Left colon (tissue), 2 donors: ENCODE measurements around the gene LPP. TPM values are rescaled to one million over a fixed set of nuclear protein-coding genes. Genes with fewer than 3 reads are reported as not detected.

ENCODE experiments used
- ATAC-seq: fragments of 200-7000 bp; cut with Tn5 transposase; one replicate; pipeline ENCODE4 v1.9.1; 2020; ENCODE audit warnings: mild to moderate bottlenecking, moderate library complexity
- DNase-seq, 2 donors: peaks; one replicate each; pipeline ENCODE4 v3.0.0-alpha.2; 2020
- intact Hi-C, 2 donors: fragments of 100-400 bp; cut with DNase I in 1 of 2; cut with micrococcal nuclease in 1 of 2; formaldehyde crosslinking; loops; one replicate each; pipeline versions ENCODE4 v1.11.2 to v1.14.0; 2022; cut with DNase I, micrococcal nuclease
- total RNA-seq, 2 donors: library from RNA; stranded (reverse); fragmentation: NEBNext Ultra II Directional; extraction: Animal tissue kit (Norgen Biotek cat#: 25700); gene quantifications; one replicate each; pipeline ENCODE4 v1.2.1, GENCODE V29; 2021
- donor health status: DM: no; HTN: no; CAD: no.
- donor health status: DM: yes; HTN: yes; CAD: no.

The LPP gene
- total RNA-seq, 2 donors from 2014 or later = 228 to 258 TPM

GRCh38 chr3:188184160-188184559 is 30.2 kb downstream of the LPP start:
- DNase-seq (no peak), ATAC-seq (no peak)
- intact Hi-C loops = no loop called here

GRCh38 chr3:188184649-188185048 is 30.7 kb downstream of the LPP start:
- DNase-seq = no peak
- intact Hi-C loops = no loop called here

GRCh38 chr3:188185717-188186251 is 31.8 kb downstream of the LPP start:
- ATAC-seq (peak; percentile 88), DNase-seq (peak in 1 of 2 donors; percentile 52)
- intact Hi-C loops = no loop called here

More at GRCh38 chr3:188184649-188185048, 30.7 kb downstream of the LPP start:
- peak; percentile 10 for ATAC-seq

DNA sequence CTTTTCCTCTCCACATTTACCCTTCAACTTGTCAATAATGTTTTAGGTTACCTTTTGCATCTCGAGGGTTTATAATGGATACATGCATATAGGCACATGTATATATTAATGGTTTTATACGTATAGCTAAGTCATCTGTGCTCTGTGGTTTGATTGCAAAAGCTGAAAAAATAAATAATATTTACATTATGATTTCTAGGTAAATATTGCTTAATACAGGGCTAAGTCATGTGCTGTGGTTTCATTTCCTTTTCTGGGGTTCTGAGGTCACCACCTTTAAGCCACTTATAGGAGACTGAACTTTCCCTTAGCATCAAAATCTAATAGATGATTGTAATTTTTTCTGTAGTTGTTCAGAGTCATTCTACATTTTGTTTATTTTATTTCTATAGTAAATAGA is 33.1 kb downstream of the LPP start:
- DNase-seq (no peak), ATAC-seq (no peak)

DNA sequence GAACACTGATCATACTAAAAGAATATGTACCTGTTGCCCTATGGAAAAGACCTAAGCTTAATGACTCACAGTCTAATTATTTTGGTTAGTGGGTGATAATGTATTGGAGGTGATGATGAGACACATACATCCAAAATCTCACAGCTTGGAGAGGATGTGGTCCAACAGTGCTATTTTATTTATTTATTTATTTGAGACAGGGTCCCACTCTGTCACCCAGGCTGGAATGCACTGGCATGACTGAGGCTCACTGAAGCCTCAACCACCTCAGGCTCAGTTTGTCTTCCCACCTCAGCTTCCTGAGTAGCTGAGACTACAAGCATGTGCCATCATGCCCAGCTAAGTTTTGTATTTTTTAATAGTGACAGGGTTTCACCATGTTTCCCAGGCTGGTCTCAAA is 35.0 kb downstream of the LPP start:
- no peak for DNase-seq
- intact Hi-C loops = no loop called here
- ATAC-seq = no peak

More for the DNA sequence above, 33.1 kb downstream of the LPP start:
- intact Hi-C loops = no loop called here

GRCh38 chr3:188191460-188191859 is 37.5 kb downstream of the LPP start:
- no peak for ATAC-seq
- intact Hi-C loops = no loop called here

DNA sequence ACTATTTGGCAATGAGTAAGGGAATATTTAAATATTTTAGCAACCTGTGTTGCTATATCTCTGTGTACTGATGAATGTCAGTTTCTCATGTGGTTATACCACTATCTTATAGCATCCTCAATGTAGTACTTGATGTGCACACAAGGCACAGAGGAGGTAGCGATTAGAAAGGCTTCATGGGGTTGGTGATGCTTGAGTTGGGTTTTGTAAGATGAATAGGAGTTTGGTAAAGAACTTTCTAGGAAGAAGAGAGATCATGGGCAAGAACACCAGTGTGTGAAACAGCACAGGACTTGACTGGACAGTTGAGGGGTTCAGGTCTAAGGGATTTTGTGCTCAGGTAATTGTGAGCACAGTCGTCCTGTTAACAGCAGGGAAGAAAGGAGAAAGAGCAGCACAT is 38.1 kb downstream of the LPP start:
- intact Hi-C loops = no loop called here
- DNase-seq = no peak
- no peak for ATAC-seq

More at GRCh38 chr3:188191460-188191859, 37.5 kb downstream of the LPP start:
- no peak for DNase-seq

GRCh38 chr3:188194332-188194731 is 40.4 kb downstream of the LPP start:
- DNase-seq (no peak), ATAC-seq (no peak)
- intact Hi-C loops = no loop called here

GRCh38 chr3:188196232-188196990 is 42.5 kb downstream of the LPP start:
- ATAC-seq (no peak), DNase-seq (no peak)
- intact Hi-C loops = no loop called here

DNA sequence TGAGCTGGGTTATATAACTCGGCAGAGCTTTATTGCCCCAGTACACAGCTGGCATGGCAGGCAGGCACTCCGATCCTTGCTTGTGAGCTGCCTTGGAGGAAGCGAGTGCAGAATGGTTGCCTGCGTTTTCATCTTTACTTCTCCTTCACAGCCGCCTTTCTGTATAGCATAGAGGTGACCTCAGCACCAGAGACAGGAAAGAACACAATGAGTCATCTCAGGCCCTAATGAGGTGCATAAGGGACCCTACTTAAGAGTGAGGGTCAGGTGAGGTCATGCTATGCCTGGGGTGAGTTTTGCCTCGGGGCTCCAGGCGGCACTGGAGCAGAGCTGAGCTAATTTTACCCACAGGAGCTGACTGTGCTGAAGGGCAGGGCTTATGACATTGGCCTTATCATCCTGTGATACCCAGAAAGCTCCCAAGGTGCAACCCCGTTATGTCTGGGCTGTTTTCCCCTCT is 43.5 kb downstream of the LPP start:
- ATAC-seq = peak; percentile 68

DNA sequence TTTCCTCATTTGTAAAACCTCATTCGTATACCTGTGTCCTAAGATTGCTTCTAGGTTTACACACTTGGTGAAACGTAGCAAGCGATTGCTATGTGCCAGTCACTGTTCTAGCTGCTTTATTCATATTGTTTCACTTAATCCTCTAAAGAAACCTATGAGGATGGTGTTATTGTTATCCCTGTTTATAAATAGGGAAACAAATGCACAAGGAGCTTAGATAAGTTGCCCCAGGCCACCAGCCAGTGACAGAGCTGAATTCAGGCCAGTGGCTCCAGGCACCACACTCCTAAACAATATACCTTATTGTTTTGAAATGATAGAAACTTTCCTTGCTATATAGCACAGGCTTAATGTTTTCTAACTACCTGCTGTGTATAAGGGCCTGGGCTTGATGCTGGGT is 44.0 kb downstream of the LPP start:
- DNase-seq = no peak
- ATAC-seq = no peak
- intact Hi-C loops = no loop called here

More for the DNA sequence above, 43.5 kb downstream of the LPP start:
- intact Hi-C loops = no loop called here
- peak; percentile 27 to 60 for DNase-seq

- DNase-seq (peak in 1 of 2 donors; percentile 60), ATAC-seq (peak; percentile 53)
- intact Hi-C loops = no loop called here
Measured at GRCh38 chr3:188198760-188199327, 44.9 kb downstream of the LPP start.

GRCh38 chr3:188199386-188199785 is 45.4 kb downstream of the LPP start:
- DNase-seq (no peak), ATAC-seq (peak; percentile 63)
- intact Hi-C loops = no loop called here

GRCh38 chr3:188200481-188200880 is 46.5 kb downstream of the LPP start:
- intact Hi-C loops = no loop called here
- no peak for DNase-seq
- ATAC-seq = no peak

- DNase-seq (no peak), ATAC-seq (no peak)
- intact Hi-C loops = no loop called here
Measured at GRCh38 chr3:188202358-188203138, 48.6 kb downstream of the LPP start.

GRCh38 chr3:188204526-188204925 is 50.6 kb downstream of the LPP start:
- no peak for ATAC-seq
- intact Hi-C loops = no loop called here

GRCh38 chr3:188205992-188206416 is 52.0 kb downstream of the LPP start:
- peak in 1 of 2 donors; percentile 49 for DNase-seq
- intact Hi-C loops = no loop called here
- ATAC-seq = peak; percentile 80

More at GRCh38 chr3:188204526-188204925, 50.6 kb downstream of the LPP start:
- DNase-seq = no peak

DNA sequence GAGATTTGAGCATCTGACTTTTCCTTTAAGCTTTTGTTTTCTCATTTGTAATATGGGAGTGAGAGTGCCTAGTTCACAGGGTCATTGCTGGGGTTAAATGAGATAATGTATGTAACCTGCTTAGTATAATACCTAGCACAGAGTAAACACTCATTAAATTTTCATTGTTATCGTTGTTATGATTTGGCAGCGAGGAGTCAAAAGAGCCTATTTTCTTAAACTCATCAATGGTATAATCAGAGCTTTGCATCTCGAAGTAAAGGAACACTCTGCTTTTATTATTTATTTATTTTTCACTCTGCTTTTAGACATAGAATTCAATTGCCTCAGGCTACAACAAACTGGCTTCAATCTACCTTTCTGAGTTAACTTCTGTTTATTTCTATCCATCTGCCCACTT is 52.8 kb downstream of the LPP start:
- DNase-seq = no peak
- intact Hi-C loops = no loop called here
- peak; percentile 20 for ATAC-seq

DNA sequence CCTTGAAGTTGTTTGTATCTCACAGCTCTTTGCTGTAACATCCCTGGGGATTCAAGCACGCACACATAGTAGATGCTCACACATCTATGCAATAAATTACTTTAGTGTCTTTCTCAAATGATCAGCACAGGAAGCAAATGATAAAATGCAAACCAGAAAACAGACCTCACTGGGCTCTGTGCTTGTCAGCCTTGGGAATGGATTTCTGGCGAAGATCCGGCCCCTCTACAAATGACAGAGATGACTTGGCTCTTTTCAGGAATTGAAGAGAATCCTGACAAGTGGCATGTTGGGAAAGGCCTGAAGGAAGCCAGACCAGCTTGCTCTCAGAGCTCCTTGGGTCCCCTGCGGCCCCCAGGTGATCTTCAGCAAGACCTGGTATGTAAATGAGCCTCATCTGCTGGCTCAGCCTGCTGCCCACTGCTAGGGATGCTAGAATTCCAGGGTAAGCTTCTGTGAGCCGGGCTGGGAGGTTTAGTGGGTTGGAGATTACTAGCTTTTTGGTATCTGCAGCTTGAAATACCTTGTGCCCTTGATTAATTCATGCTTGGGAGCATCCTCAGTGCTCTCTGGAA is 54.1 kb downstream of the LPP start:
- no peak for DNase-seq
- intact Hi-C loops = no loop called here
- no peak for ATAC-seq
